Measurements from ENCODE around the gene BTBD18. TPM values are rescaled to one million over a fixed set of nuclear protein-coding genes. Genes with fewer than 3 reads are reported as not detected.
"Not testable (repeated sequence)": the region's sequence is repeated elsewhere in the genome, so short reads cannot be mapped to it uniquely, and the experiment has no call there.

BTBD18 gene
- total RNA-seq, 1 donor from 2014 or later: not detected

- intact Hi-C loops (cut with DNase I): no loop called here
- DNase-seq (ENCODE audit: extremely low spot score in 2 of 2): peak in 1 of 2 donors; percentile 97
- H3K4me1 ChIP-seq: peaks cover 55% of the 10 kb centered on the region
- H3K9me3 ChIP-seq: no peaks in the 10 kb centered on the region
- no peaks in the 10 kb centered on the region for H3K36me3 ChIP-seq
- H3K27ac ChIP-seq: peak within 1 kb of the TSS; percentile 93
- TF ChIP-seq CTCF (IDR thresholded peaks at IDR 0.05): no peak
- TF ChIP-seq POLR2A (IDR thresholded peaks at IDR 0.05): peak in 1 of 2 donors; percentile 41
- peak in 1 of 2 donors; percentile 77 for TF ChIP-seq POLR2AphosphoS5 (IDR thresholded peaks at IDR 0.05; ENCODE audit: insufficient read depth in 1 of 2, low read depth in 1 of 2)
- peak within 1 kb of the TSS; percentile 98 to 100 for H3K4me3 ChIP-seq
- H3K27me3 ChIP-seq: no peaks in the 10 kb centered on the region
Measured at GRCh38 chr11:57711414-57712255, 40.0 kb downstream of the BTBD18 start, which contains the start of gene MED19. MED19 (minus strand) TSS chr11:57712215; CDS start chr11:57712179, 36 bp downstream.

- no peak overlapping the region for H3K4me3 ChIP-seq
- TF ChIP-seq POLR2A (IDR thresholded peaks at IDR 0.05): no peak
- TF ChIP-seq CTCF (IDR thresholded peaks at IDR 0.05): no peak
- no peak for TF ChIP-seq POLR2AphosphoS5 (IDR thresholded peaks at IDR 0.05; ENCODE audit: insufficient read depth in 1 of 2, low read depth in 1 of 2)
- no peaks in the 10 kb centered on the region for H3K27me3 ChIP-seq
- intact Hi-C loops (cut with DNase I): no loop called here
- peaks cover 50% of the 10 kb centered on the region for H3K4me1 ChIP-seq
- no peak overlapping the region for H3K27ac ChIP-seq
- peaks cover 0 to under 1% of the 10 kb centered on the region in 2 donors for H3K36me3 ChIP-seq
- DNase-seq (ENCODE audit: extremely low spot score in 2 of 2): no peak
- H3K9me3 ChIP-seq: no peaks in the 10 kb centered on the region
Measured at GRCh38 chr11:57709802-57710367, 41.7 kb downstream of the BTBD18 start.

GRCh38 chr11:57705432-57705831 is 46.2 kb downstream of the BTBD18 start:
- H3K27ac ChIP-seq; intact Hi-C loops (cut with DNase I); H3K4me3 ChIP-seq; H3K9me3 ChIP-seq; H3K27me3 ChIP-seq; DNase-seq (ENCODE audit: extremely low spot score in 2 of 2): not testable (repeated sequence)
- Histone ChIP-seq H3K4me1 (peaks cover 16% of the 10 kb centered on the region), H3K36me3 (peaks cover 0 to 35% of the 10 kb centered on the region in 2 donors)

- Histone ChIP-seq H3K4me3 (no peak overlapping the region), H3K4me1 (peaks cover 11% of the 10 kb centered on the region), H3K36me3 (peaks cover 0 to 40% of the 10 kb centered on the region in 2 donors), H3K9me3 (no peaks in the 10 kb centered on the region), H3K27ac (no peak overlapping the region), H3K27me3 (no peaks in the 10 kb centered on the region)
- TF ChIP-seq POLR2AphosphoS5 (IDR thresholded peaks at IDR 0.05; ENCODE audit: insufficient read depth in 1 of 2, low read depth in 1 of 2): no peak
- no peak for TF ChIP-seq POLR2A (IDR thresholded peaks at IDR 0.05)
- no peak for TF ChIP-seq CTCF (IDR thresholded peaks at IDR 0.05)
- DNase-seq (ENCODE audit: extremely low spot score in 2 of 2): no peak
- intact Hi-C loops (cut with DNase I): no loop called here
Measured at GRCh38 chr11:57704932-57705331, 46.7 kb downstream of the BTBD18 start.

- Histone ChIP-seq H3K9me3 (no peaks in the 10 kb centered on the region), H3K4me1 (peaks cover 3% of the 10 kb centered on the region), H3K27me3 (no peaks in the 10 kb centered on the region), H3K4me3 (no peak overlapping the region), H3K36me3 (peaks cover 0 to 56% of the 10 kb centered on the region in 2 donors), H3K27ac (no peak overlapping the region)
- DNase-seq (ENCODE audit: extremely low spot score in 2 of 2): no peak
- intact Hi-C loops (cut with DNase I): no loop called here
- TF ChIP-seq POLR2AphosphoS5 (IDR thresholded peaks at IDR 0.05; ENCODE audit: insufficient read depth in 1 of 2, low read depth in 1 of 2): no peak
- no peak for TF ChIP-seq CTCF (IDR thresholded peaks at IDR 0.05)
- TF ChIP-seq POLR2A (IDR thresholded peaks at IDR 0.05): no peak
Measured at GRCh38 chr11:57703341-57703740, 48.3 kb downstream of the BTBD18 start.

All from vagina (tissue), 2 donors.